Heart left ventricle (tissue), 13 donors: Measurements from ENCODE around the gene TEX13D.

Experiments
- CTCF ChIP-seq, 12 donors: fragments of 200-600 bp; sonication (generic) in 4 of 12; IDR thresholded peaks; one replicate each; pipeline versions ENCODE4 v1.5.0 to v1.8.0; 2018 to 2022; ENCODE audit warnings: antibody characterized with exemption in 12 of 12, mild to moderate bottlenecking in 5 of 12
- POLR2A ChIP-seq, 2 donors: fragments of 450-650 bp; IDR thresholded peaks; one replicate each; pipeline ENCODE4 v1.6.1; 2017; ENCODE audit warnings: antibody characterized with exemption in 2 of 2, mild to moderate bottlenecking in 2 of 2, moderate library complexity in 2 of 2
- donor health status: ischemic (EF 13 %, LVEDD 7.1; RV severe dilation, severe dysfunction).
- donor health status: DM: no; HTN: yes; CAD: no.
- donor health status: DM: no; HTN: no; CAD: no.
- donor health status: ischemic (EF 25% LVEDD 6.9; RV normal size, moderate dysfunction).
- donor health status: ischemic (EF 25% LVEDD 5.7; RV mildly dilated, moderate dysfunction).
- donor health status: ischemic (EF 35%, LVEDD 5.7; RV mildly dilated, moderate dysfunction).
- donor health status: nonischemic (EF 11% LVEDD 7.7; RV severe dilation, severe dysfunction).
- donor health status: DM: yes; HTN: yes; CAD: no.
- donor health status: PGD.
- donor health status: ischemic (EF 29% LVEDD 5.4; RV normal size, mild dysfunction).
- donor health status: nonischemic (EF 23%, LVEDD 6.1; RV moderate dilation, normal function).

DNA sequence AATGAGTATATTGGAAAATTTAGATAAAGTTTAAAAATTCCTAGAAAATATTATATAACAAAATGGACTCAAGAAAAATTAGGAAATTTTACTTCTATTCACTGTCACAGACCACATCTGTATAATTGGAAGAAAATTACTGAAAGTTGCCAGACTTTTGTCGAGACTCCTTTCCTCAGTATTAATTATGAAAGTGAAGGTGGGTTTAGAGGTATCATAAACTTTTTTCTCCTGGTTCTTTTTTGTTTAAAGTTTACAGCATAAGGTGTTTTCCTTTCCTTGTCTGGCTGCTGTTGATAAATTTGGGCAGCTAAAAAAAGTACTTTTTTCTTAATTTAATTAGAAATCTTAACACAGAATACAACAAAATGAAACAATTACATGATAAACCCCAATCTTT lies 6.7 kb upstream of the TEX13D start:
- TF ChIP-seq POLR2A (IDR thresholded peaks at IDR 0.05): no peak
- TF ChIP-seq CTCF (IDR thresholded peaks at IDR 0.05): no peak
